Parathyroid adenoma (tissue), 2 donors: Measurements from ENCODE around the gene C1QTNF12.

Source experiments
- H2AFZ ChIP-seq: fragments of 300-600 bp; sonication (generic); one replicate; pipeline ENCODE4 v1.7.0; 2017; ENCODE audit warnings: antibody characterized with exemption, mild to moderate bottlenecking
- H3K27ac ChIP-seq: fragments of 300-600 bp; sonication (generic); one replicate; pipeline ENCODE4 v1.7.0; 2017
- H3K27me3 ChIP-seq: fragments of 300-600 bp; sonication (generic); one replicate; pipeline ENCODE4 v1.7.0; 2017; ENCODE audit warnings: low read length; ENCODE audit not compliant: control insufficient read depth, insufficient read depth
- H3K36me3 ChIP-seq: fragments of 300-600 bp; sonication (generic); one replicate; pipeline ENCODE4 v1.7.0; 2017; ENCODE audit warnings: low read length; ENCODE audit not compliant: control insufficient read depth, insufficient read depth
- H3K4me1 ChIP-seq: fragments of 300-600 bp; sonication (generic); one replicate; pipeline ENCODE4 v1.7.0; 2017; ENCODE audit warnings: control low read depth
- H3K4me2 ChIP-seq: fragments of 300-600 bp; sonication (generic); one replicate; pipeline ENCODE4 v1.7.0; 2017; ENCODE audit warnings: low read length
- H3K4me3 ChIP-seq: fragments of 300-600 bp; sonication (generic); one replicate; pipeline ENCODE4 v1.7.0; 2017; ENCODE audit warnings: low read depth, low read length
- H3K79me2 ChIP-seq: fragments of 300-600 bp; sonication (generic); one replicate; pipeline ENCODE4 v1.7.0; 2017; ENCODE audit warnings: control low read depth
- H3K9ac ChIP-seq: fragments of 300-600 bp; sonication (generic); one replicate; pipeline ENCODE4 v1.7.0; 2017; ENCODE audit warnings: mild to moderate bottlenecking
- H3K9me3 ChIP-seq: fragments of 300-600 bp; sonication (generic); one replicate; pipeline ENCODE4 v1.7.0; 2017; ENCODE audit warnings: low read length; ENCODE audit not compliant: control insufficient read depth
- CTCF ChIP-seq: fragments of 300-600 bp; sonication (generic); IDR thresholded peaks from one replicate; pipeline ENCODE4 v1.7.0; 2017; ENCODE audit warnings: antibody characterized with exemption, mild to moderate bottlenecking
- donor health status: primary hyperparathyroidism.

C1QTNF12 gene

GRCh38 chr1:1273209-1273511 lies 26.6 kb upstream of the C1QTNF12 start:
- H2AFZ ChIP-seq = no peak overlapping the region
- H3K9ac ChIP-seq = no peak overlapping the region
- H3K36me3 ChIP-seq = no peaks in the 10 kb centered on the region
- H3K4me3 ChIP-seq = peak overlapping the region; percentile 74
- peaks cover 3% of the 10 kb centered on the region for H3K4me1 ChIP-seq
- H3K27me3 ChIP-seq = no peaks in the 10 kb centered on the region
- TF ChIP-seq CTCF = no peak
- H3K27ac ChIP-seq = no peak overlapping the region
- H3K4me2 ChIP-seq = peak overlapping the region; percentile 82
- H3K9me3 ChIP-seq = no peaks in the 10 kb centered on the region
- peaks cover 24% of the 10 kb centered on the region for H3K79me2 ChIP-seq

GRCh38 chr1:1272341-1273208 lies 26.1 kb upstream of the C1QTNF12 start:
- Histone ChIP-seq H3K4me2 (peak overlapping the region; percentile 82), H3K27me3 (no peaks in the 10 kb centered on the region), H2AFZ (no peak overlapping the region), H3K79me2 (peaks cover 29% of the 10 kb centered on the region), H3K27ac (no peak overlapping the region), H3K4me3 (peak overlapping the region; percentile 74), H3K4me1 (peaks cover 3% of the 10 kb centered on the region), H3K36me3 (no peaks in the 10 kb centered on the region), H3K9ac (no peak overlapping the region), H3K9me3 (no peaks in the 10 kb centered on the region)
- TF ChIP-seq CTCF = no peak

GRCh38 chr1:1270813-1271212 lies 24.3 kb upstream of the C1QTNF12 start:
- Histone ChIP-seq H3K36me3 (no peaks in the 10 kb centered on the region), H3K4me2 (no peak overlapping the region), H3K27me3 (no peaks in the 10 kb centered on the region), H3K9ac (no peak overlapping the region), H3K9me3 (no peaks in the 10 kb centered on the region), H3K27ac (no peak overlapping the region), H3K4me3 (no peak overlapping the region), H3K79me2 (peaks cover 31% of the 10 kb centered on the region), H2AFZ (no peak overlapping the region), H3K4me1 (peaks cover 3% of the 10 kb centered on the region)
- no peak for TF ChIP-seq CTCF

- peaks cover 3% of the 10 kb centered on the region for H3K4me1 ChIP-seq
Observed at GRCh38 chr1:1268284-1268682, 21.8 kb upstream of the C1QTNF12 start.

More at GRCh38 chr1:1268284-1268682, 21.8 kb upstream of the C1QTNF12 start:
- Histone ChIP-seq H3K27ac (no peak overlapping the region), H3K27me3 (no peaks in the 10 kb centered on the region), H2AFZ (no peak overlapping the region), H3K9me3 (no peaks in the 10 kb centered on the region), H3K4me2 (no peak overlapping the region), H3K36me3 (no peaks in the 10 kb centered on the region), H3K9ac (no peak overlapping the region), H3K4me3 (no peak overlapping the region), H3K79me2 (peaks cover 31% of the 10 kb centered on the region)
- TF ChIP-seq CTCF = no peak
